Measurements from ENCODE around the gene CAST. TPM values are rescaled to one million over a fixed set of nuclear protein-coding genes. Genes with fewer than 3 reads are reported as not detected.
A peak's percentile ranks its signal among the peaks of the same experiment; 100 is the strongest.

Gene CAST
- total RNA-seq, 2 donors from 2014 or later, result 97.5 to 169 TPM

GRCh38 chr5:96658272-96658671 lies 3.9 kb upstream of the CAST start:
- Mint-ChIP-seq H3K9me3 (no peaks in the 10 kb centered on the region), H3K27ac (no peak overlapping the region), H3K36me3 (peaks cover 4 to 8% of the 10 kb centered on the region in 2 donors)
- ATAC-seq, result no peak
- DNase-seq (ENCODE audit: low spot score in 2 of 2), result no peak

DNA sequence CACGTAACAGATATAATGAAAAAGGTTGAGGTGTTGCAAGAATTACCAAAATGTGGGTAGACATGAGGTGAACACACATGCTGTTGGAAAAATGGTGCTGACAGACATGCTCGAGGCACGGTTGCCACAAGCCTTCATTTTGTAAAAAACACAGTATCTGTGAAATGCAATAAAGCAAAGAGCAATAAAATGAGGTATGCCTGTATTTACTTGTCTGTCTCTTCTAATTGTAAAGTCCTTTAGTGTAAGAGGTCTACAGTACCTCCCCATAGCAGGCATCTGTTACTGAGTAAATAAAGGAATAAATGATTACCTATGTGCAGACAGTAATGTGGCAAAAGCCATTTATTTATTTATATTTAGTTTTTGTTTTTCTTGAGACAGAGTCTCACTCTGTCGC lies 3.0 kb upstream of the CAST start:
- H3K27ac Mint-ChIP-seq, result no peak overlapping the region
- H3K9me3 Mint-ChIP-seq, result no peaks in the 10 kb centered on the region
- ATAC-seq (no peak), DNase-seq (ENCODE audit: low spot score in 2 of 2) (no peak)
- H3K36me3 Mint-ChIP-seq, result peaks cover 4 to 11% of the 10 kb centered on the region in 2 donors

GRCh38 chr5:96660971-96661854 lies 963 bp upstream of the CAST start:
- Mint-ChIP-seq H3K36me3 (peaks cover 4 to 11% of the 10 kb centered on the region in 2 donors), H3K27ac (peak overlapping the region; percentile 86 to 97), H3K9me3 (no peaks in the 10 kb centered on the region)
- ATAC-seq (peak; percentile 26 to 31), DNase-seq (ENCODE audit: low spot score in 2 of 2) (peak; percentile 35 to 63)

DNA sequence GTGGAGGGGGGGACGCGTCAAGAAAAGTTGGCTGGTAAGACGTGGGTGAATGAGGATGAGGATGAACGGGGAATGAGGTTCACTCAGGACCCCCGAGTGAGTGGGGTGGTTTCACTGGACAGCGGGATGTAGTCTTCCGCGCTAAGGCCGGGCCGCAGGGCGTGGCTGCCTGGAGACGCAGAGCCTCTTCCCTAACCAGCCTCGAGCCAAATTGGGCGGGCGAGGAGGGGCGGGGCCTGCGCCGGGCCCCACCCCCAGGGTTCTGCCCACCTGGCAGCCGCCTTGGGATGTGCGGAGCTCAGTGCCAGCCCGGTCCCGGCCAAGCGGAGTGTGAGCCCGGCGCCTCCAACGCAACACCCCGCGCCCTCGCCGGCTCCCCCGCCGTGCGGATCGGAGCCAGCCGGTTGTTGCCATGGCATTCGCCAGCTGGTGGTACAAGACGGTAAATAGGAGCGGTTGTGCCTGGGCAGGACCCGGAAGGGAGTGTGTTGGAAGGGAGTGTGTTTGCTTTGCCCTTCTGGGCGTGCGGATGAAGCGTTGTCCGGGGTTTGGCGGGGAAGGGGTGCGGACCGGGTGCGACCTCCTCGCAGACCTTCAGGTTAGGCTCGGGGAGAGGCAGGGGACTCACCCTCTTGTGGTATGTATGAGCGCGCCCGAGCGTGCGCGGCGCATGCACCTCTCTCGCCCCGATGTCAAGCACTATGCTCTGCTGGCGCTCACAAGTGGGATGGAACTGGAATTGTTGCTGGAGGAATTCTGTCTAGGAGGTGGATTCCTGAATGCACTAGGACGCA lies 746 bp downstream of the CAST start:
- ATAC-seq (peak; percentile 80), DNase-seq (ENCODE audit: low spot score in 2 of 2) (peak; percentile 88 to 90)
- peak overlapping the region; percentile 73 to 86 for H3K27ac Mint-ChIP-seq
- H3K36me3 Mint-ChIP-seq, result peaks cover 4 to 11% of the 10 kb centered on the region in 2 donors
- H3K9me3 Mint-ChIP-seq, result no peaks in the 10 kb centered on the region

GRCh38 chr5:96663608-96664007 lies 1.4 kb downstream of the CAST start:
- H3K36me3 Mint-ChIP-seq, result peaks cover 4 to 11% of the 10 kb centered on the region in 2 donors
- H3K27ac Mint-ChIP-seq, result peak overlapping the region in 1 of 2 donors; percentile 86
- no peaks in the 10 kb centered on the region for H3K9me3 Mint-ChIP-seq
- ATAC-seq, result no peak
- DNase-seq (ENCODE audit: low spot score in 2 of 2), result no peak

GRCh38 chr5:96664669-96665068 lies 2.5 kb downstream of the CAST start:
- Mint-ChIP-seq H3K9me3 (no peaks in the 10 kb centered on the region), H3K27ac (no peak overlapping the region), H3K36me3 (peaks cover 4 to 11% of the 10 kb centered on the region in 2 donors)

GRCh38 chr5:96668725-96669124 lies 6.5 kb downstream of the CAST start:
- ATAC-seq, result no peak
- DNase-seq (ENCODE audit: low spot score in 2 of 2), result no peak
- Mint-ChIP-seq H3K9me3 (no peaks in the 10 kb centered on the region), H3K27ac (no peak overlapping the region), H3K36me3 (no peaks in the 10 kb centered on the region)

More at GRCh38 chr5:96664669-96665068, 2.5 kb downstream of the CAST start:
- DNase-seq (ENCODE audit: low spot score in 2 of 2), result no peak
- no peak for ATAC-seq

GRCh38 chr5:96669909-96670308 lies 7.7 kb downstream of the CAST start:
- ATAC-seq (no peak), DNase-seq (ENCODE audit: low spot score in 2 of 2) (no peak)
- Mint-ChIP-seq H3K9me3 (no peaks in the 10 kb centered on the region), H3K27ac (no peak overlapping the region), H3K36me3 (peaks cover under 1% of the 10 kb centered on the region in 2 donors)

DNA sequence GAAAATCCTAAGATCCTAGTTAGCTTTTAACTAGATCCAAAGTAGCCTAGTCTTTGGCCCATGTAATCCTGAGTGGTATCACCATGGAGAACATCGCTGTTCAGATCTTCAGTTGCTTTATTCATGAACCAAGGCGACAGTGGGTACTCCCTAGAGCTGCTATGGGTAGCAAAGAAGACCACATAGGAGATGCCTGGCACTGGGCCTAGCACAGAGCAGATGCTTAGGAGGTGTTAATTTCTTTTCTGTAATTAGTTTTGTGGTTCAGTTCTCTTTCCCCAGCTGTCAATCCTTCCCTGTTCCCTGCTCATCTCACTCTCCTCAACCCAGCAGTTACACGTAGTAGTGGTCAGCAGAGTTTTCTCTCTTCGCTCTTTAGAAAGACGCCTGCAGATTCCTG lies 9.3 kb downstream of the CAST start:
- DNase-seq (ENCODE audit: low spot score in 2 of 2) (no peak), ATAC-seq (no peak)
- H3K36me3 Mint-ChIP-seq, result peaks cover 4 to 5% of the 10 kb centered on the region in 2 donors
- no peaks in the 10 kb centered on the region for H3K9me3 Mint-ChIP-seq
- no peak overlapping the region for H3K27ac Mint-ChIP-seq

DNA sequence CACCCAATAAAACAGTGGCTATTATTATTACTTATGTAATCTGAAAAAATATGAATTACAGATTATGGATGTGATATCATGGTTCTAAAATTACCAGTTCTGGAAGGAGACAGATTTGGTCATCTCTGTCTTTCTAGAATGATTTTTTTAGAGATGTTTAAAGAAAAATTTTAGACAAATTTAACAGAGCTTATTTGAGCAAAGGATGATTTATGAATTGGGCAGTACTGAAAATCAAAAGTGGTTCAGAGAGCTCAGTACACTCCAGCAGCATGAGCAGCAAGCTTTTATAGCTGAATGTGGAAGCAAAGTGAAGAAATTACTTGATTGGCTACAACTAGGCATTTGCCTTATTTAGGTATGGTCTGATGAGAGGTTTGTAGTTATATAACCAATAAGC lies 11.0 kb downstream of the CAST start:
- Mint-ChIP-seq H3K36me3 (peaks cover 4 to 5% of the 10 kb centered on the region in 2 donors), H3K9me3 (no peaks in the 10 kb centered on the region), H3K27ac (no peak overlapping the region)
- no peak for DNase-seq (ENCODE audit: low spot score in 2 of 2)
- no peak for ATAC-seq

DNA sequence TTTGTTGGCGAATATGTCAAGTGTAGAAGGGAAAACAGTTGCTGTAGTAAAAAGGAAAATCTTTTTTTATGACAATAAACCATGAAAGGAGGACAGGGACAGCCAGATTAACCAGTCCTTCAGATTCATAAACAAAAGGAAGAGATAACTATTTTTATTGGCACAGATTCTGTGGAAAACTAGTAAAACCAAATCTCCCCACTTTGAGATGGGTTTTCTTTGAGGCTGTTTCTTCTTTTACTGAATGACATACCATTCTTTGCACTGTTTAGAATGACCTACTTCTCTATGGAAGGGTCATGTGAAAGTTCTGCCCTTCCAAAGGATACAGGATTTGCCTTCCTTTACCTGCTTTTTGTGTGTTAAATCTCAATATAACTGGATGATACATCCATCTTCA lies 13.7 kb downstream of the CAST start:
- DNase-seq (ENCODE audit: low spot score in 2 of 2) (no peak), ATAC-seq (no peak)
- Mint-ChIP-seq H3K36me3 (peaks cover 5 to 9% of the 10 kb centered on the region in 2 donors), H3K9me3 (no peaks in the 10 kb centered on the region), H3K27ac (no peak overlapping the region)

- peaks cover 5 to 9% of the 10 kb centered on the region in 2 donors for H3K36me3 Mint-ChIP-seq
- H3K27ac Mint-ChIP-seq, result no peak overlapping the region
- no peaks in the 10 kb centered on the region for H3K9me3 Mint-ChIP-seq
- ATAC-seq, result no peak
- DNase-seq (ENCODE audit: low spot score in 2 of 2), result no peak
Observed at GRCh38 chr5:96677496-96677895, 15.3 kb downstream of the CAST start.

- ATAC-seq (no peak), DNase-seq (ENCODE audit: low spot score in 2 of 2) (no peak)
- Mint-ChIP-seq H3K9me3 (no peaks in the 10 kb centered on the region), H3K36me3 (peaks cover 5 to 9% of the 10 kb centered on the region in 2 donors), H3K27ac (no peak overlapping the region)
Observed at GRCh38 chr5:96679293-96679692, 17.1 kb downstream of the CAST start.

- no peak for ATAC-seq
- no peaks in the 10 kb centered on the region for H3K9me3 Mint-ChIP-seq
- no peak for DNase-seq (ENCODE audit: low spot score in 2 of 2)
- no peak overlapping the region for H3K27ac Mint-ChIP-seq
- peaks cover 0 to 5% of the 10 kb centered on the region in 2 donors for H3K36me3 Mint-ChIP-seq
Observed at GRCh38 chr5:96680759-96681470, 18.7 kb downstream of the CAST start.

- H3K27ac Mint-ChIP-seq, result no peak overlapping the region
- peak; percentile 32 to 51 for ATAC-seq
- no peaks in the 10 kb centered on the region for H3K9me3 Mint-ChIP-seq
- no peak for DNase-seq (ENCODE audit: low spot score in 2 of 2)
- H3K36me3 Mint-ChIP-seq, result peaks cover 0 to 5% of the 10 kb centered on the region in 2 donors
Observed at GRCh38 chr5:96683392-96683791, 21.2 kb downstream of the CAST start.

GRCh38 chr5:96683810-96684209 lies 21.6 kb downstream of the CAST start:
- ATAC-seq (no peak), DNase-seq (ENCODE audit: low spot score in 2 of 2) (no peak)
- no peaks in the 10 kb centered on the region for H3K9me3 Mint-ChIP-seq
- no peak overlapping the region for H3K27ac Mint-ChIP-seq
- peaks cover 0 to 5% of the 10 kb centered on the region in 2 donors for H3K36me3 Mint-ChIP-seq

- Mint-ChIP-seq H3K36me3 (no peaks in the 10 kb centered on the region), H3K27ac (no peak overlapping the region), H3K9me3 (no peaks in the 10 kb centered on the region)
- no peak for DNase-seq (ENCODE audit: low spot score in 2 of 2)
- ATAC-seq, result peak; percentile 41 to 50
Observed at GRCh38 chr5:96687080-96687479, 24.9 kb downstream of the CAST start.
